Prostate gland (tissue), 2 donors: ENCODE data around the gene ASZ1.

Source experiments
- POLR2A ChIP-seq: fragments of 450-650 bp; IDR thresholded peaks from one replicate; pipeline ENCODE4 v1.6.1; 2016; ENCODE audit warnings: antibody characterized with exemption, mild to moderate bottlenecking
- POLR2AphosphoS5 ChIP-seq: sonication (generic); formaldehyde crosslinking; IDR thresholded peaks from one replicate; pipeline ENCODE4 v1.6.1; 2017; ENCODE audit warnings: antibody characterized with exemption
- TF ChIP-seq, protein P1 (sequence below), 4 experiments: fragments of 200-600 bp in 2 of 4; fragments of 450-650 bp in 2 of 4; sonication (generic) in 2 of 4; IDR thresholded peaks; 1 replicate in 3 of 4; 2 replicates in 1 of 4; pipeline ENCODE4 v1.5.1; 2016 to 2019; ENCODE audit warnings: antibody characterized with exemption in 4 of 4, mild to moderate bottlenecking in 2 of 4, moderate library complexity in 2 of 4

DNA sequence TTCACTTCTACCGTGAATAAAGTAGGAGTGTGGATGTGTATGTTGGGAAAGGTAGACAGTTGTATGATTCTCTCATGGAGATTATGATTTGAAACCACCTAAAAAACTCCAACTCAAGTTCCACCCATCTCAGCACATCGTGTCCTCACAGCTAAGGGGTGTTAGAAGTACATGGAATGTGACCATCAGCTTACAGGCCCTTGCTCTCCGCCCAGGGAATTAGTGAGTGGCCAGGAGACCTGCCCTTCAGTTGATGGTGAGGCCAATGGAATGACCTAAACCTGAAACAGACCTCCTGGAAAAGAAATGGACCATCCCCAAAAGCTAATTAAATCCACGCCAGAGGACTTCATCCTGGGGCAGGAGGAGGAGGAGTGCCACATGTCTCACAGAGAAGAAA, 102.3 kb downstream of the ASZ1 start:
- TF ChIP-seq, protein P1, sequence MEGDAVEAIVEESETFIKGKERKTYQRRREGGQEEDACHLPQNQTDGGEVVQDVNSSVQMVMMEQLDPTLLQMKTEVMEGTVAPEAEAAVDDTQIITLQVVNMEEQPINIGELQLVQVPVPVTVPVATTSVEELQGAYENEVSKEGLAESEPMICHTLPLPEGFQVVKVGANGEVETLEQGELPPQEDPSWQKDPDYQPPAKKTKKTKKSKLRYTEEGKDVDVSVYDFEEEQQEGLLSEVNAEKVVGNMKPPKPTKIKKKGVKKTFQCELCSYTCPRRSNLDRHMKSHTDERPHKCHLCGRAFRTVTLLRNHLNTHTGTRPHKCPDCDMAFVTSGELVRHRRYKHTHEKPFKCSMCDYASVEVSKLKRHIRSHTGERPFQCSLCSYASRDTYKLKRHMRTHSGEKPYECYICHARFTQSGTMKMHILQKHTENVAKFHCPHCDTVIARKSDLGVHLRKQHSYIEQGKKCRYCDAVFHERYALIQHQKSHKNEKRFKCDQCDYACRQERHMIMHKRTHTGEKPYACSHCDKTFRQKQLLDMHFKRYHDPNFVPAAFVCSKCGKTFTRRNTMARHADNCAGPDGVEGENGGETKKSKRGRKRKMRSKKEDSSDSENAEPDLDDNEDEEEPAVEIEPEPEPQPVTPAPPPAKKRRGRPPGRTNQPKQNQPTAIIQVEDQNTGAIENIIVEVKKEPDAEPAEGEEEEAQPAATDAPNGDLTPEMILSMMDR (IDR thresholded peaks at IDR 0.05), result no peak
- TF ChIP-seq POLR2A (no peak), POLR2AphosphoS5 (no peak)
